ENCODE measurements around the gene UNC50.

Gene UNC50

GRCh38 chr2:98563394-98563793, 45.0 kb upstream of the UNC50 start:
- no peak for DNase-seq (ENCODE audit: extremely low read depth, low read depth)
- TF ChIP-seq CTCF (IDR thresholded peaks at IDR 0.05; ENCODE audit: low read depth, low read length): no peak

GRCh38 chr2:98564541-98565132, 43.8 kb upstream of the UNC50 start:
- TF ChIP-seq CTCF (IDR thresholded peaks at IDR 0.05; ENCODE audit: low read depth, low read length): no peak
- DNase-seq (ENCODE audit: extremely low read depth, low read depth): no peak

GRCh38 chr2:98565286-98565860, 43.0 kb upstream of the UNC50 start:
- no peak for TF ChIP-seq CTCF (IDR thresholded peaks at IDR 0.05; ENCODE audit: low read depth, low read length)
- no peak for DNase-seq (ENCODE audit: extremely low read depth, low read depth)

- TF ChIP-seq CTCF (IDR thresholded peaks at IDR 0.05; ENCODE audit: low read depth, low read length): no peak
- DNase-seq (ENCODE audit: extremely low read depth, low read depth): no peak
Observed at GRCh38 chr2:98565941-98566340, 42.4 kb upstream of the UNC50 start.

- no peak for DNase-seq (ENCODE audit: extremely low read depth, low read depth)
- no peak for TF ChIP-seq CTCF (IDR thresholded peaks at IDR 0.05; ENCODE audit: low read depth, low read length)
Observed at GRCh38 chr2:98568161-98568956, 40.0 kb upstream of the UNC50 start.

GRCh38 chr2:98569197-98569793, 39.1 kb upstream of the UNC50 start:
- TF ChIP-seq CTCF (IDR thresholded peaks at IDR 0.05; ENCODE audit: low read depth, low read length): peak; percentile 81
- DNase-seq (ENCODE audit: extremely low read depth, low read depth): no peak

- TF ChIP-seq CTCF (IDR thresholded peaks at IDR 0.05; ENCODE audit: low read depth, low read length): no peak
- DNase-seq (ENCODE audit: extremely low read depth, low read depth): no peak
Observed at GRCh38 chr2:98569915-98570314, 38.5 kb upstream of the UNC50 start.
